DOHH2 (cell line): ENCODE results near the gene ARHGAP24.

Source experiments
- H3F3A ChIP-seq: fragments of 200-600 bp; sonication (generic), shearing (Covaris generic); 2 replicates; pipeline ENCODE4 v1.6.0; 2016; ENCODE audit warnings: antibody characterized with exemption, mild to moderate bottlenecking; ENCODE audit not compliant: control insufficient read depth, insufficient read depth
- H3K27ac ChIP-seq: fragments of 200-600 bp; sonication (generic); 2 replicates; pipeline ENCODE4 v1.5.1; 2014; ENCODE audit warnings: low read depth, mild to moderate bottlenecking, low read length, moderate library complexity
- H3K27me3 ChIP-seq: fragments of 200-600 bp; sonication (generic); 2 replicates; pipeline ENCODE4 v1.6.1; 2014; ENCODE audit warnings: mild to moderate bottlenecking, low read length, mixed read lengths; ENCODE audit not compliant: control insufficient read depth
- H3K36me3 ChIP-seq: fragments of 200-600 bp; sonication (generic); 2 replicates; pipeline ENCODE4 v1.6.1; 2014; ENCODE audit warnings: mild to moderate bottlenecking, low read length, moderate library complexity, mixed read lengths; ENCODE audit not compliant: control insufficient read depth
- H3K4me1 ChIP-seq: fragments of 200-600 bp; sonication (generic); 2 replicates; pipeline ENCODE4 v1.6.1; 2014; ENCODE audit warnings: mild to moderate bottlenecking, low read length, mixed read lengths; ENCODE audit not compliant: control insufficient read depth
- H3K4me2 ChIP-seq: fragments of 200-600 bp; sonication (generic); 2 replicates; pipeline ENCODE4 v1.6.0; 2014; ENCODE audit warnings: mild to moderate bottlenecking, low read length, moderate library complexity
- H3K4me3 ChIP-seq: fragments of 200-600 bp; sonication (generic); 2 replicates; pipeline ENCODE4 v1.5.1; 2014; ENCODE audit warnings: mild to moderate bottlenecking, low read length, mixed read lengths
- H3K79me2 ChIP-seq: fragments of 200-600 bp; sonication (generic); 2 replicates; pipeline ENCODE4 v1.6.1; 2014; ENCODE audit warnings: mild to moderate bottlenecking, low read length, mixed read lengths; ENCODE audit not compliant: control insufficient read depth
- H3K9me2 ChIP-seq: fragments of 200-600 bp; sonication (generic); replicated peaks from 2 replicates; pipeline ENCODE4 v1.6.1; 2014; ENCODE audit warnings: mild to moderate bottlenecking, low read length, mixed read lengths; ENCODE audit not compliant: control insufficient read depth
- H3K9me3 ChIP-seq: fragments of 200-600 bp; sonication (generic); 2 replicates; pipeline ENCODE4 v1.6.1; 2014; ENCODE audit warnings: antibody characterized with exemption, low read length, mixed read lengths; ENCODE audit not compliant: control insufficient read depth, insufficient read depth
- H4K20me1 ChIP-seq: fragments of 200-600 bp; sonication (generic); 2 replicates; pipeline ENCODE4 v1.6.0; 2014; ENCODE audit warnings: low read depth, mild to moderate bottlenecking, antibody characterized with exemption, low read length, moderate library complexity; ENCODE audit not compliant: control insufficient read depth, insufficient read depth
- CTCF ChIP-seq: fragments of 200-600 bp; sonication (generic); IDR thresholded peaks from one replicate; pipeline ENCODE4 v1.5.1; 2014; ENCODE audit warnings: antibody characterized with exemption, mild to moderate bottlenecking, low read depth, low read length; ENCODE audit not compliant: poor library complexity, severe bottlenecking
- EZH2phosphoT487 ChIP-seq: fragments of 200-600 bp; sonication (generic); IDR thresholded peaks from 2 replicates; pipeline ENCODE4 v1.6.1; 2017; ENCODE audit warnings: borderline replicate concordance, mild to moderate bottlenecking, antibody characterized with exemption, low read length, moderate library complexity, mixed read lengths

The ARHGAP24 gene

GRCh38 chr4:85445050-85445639 is 29.8 kb upstream of the ARHGAP24 start:
- Histone ChIP-seq H3K9me3 (no peaks in the 10 kb centered on the region), H3K9me2 (peaks cover 2% of the 10 kb centered on the region; the same call in 1 of the 2 replicates), H3K4me2 (no peak overlapping the region), H3K27me3 (no peaks in the 10 kb centered on the region), H3K4me3 (no peak overlapping the region), H3K79me2 (no peaks in the 10 kb centered on the region), H3K4me1 (peaks cover 7% of the 10 kb centered on the region; the same call in 1 of the 2 replicates), H3K36me3 (no peaks in the 10 kb centered on the region), H3K27ac (no peak overlapping the region), H4K20me1 (no peaks in the 10 kb centered on the region), H3F3A (no peaks in the 10 kb centered on the region)
- no peak for TF ChIP-seq EZH2phosphoT487
- TF ChIP-seq CTCF: no peak

GRCh38 chr4:85446141-85446861 is 28.6 kb upstream of the ARHGAP24 start:
- Histone ChIP-seq H3K27ac (no peak overlapping the region), H3K36me3 (no peaks in the 10 kb centered on the region), H3K4me2 (no peak overlapping the region), H3K9me3 (no peaks in the 10 kb centered on the region), H3K4me3 (no peak overlapping the region), H3K4me1 (peaks cover 7% of the 10 kb centered on the region; the same call in 1 of the 2 replicates), H3K27me3 (no peaks in the 10 kb centered on the region), H3K79me2 (no peaks in the 10 kb centered on the region), H3K9me2 (no peaks in the 10 kb centered on the region), H4K20me1 (no peaks in the 10 kb centered on the region), H3F3A (no peaks in the 10 kb centered on the region)
- TF ChIP-seq EZH2phosphoT487 (no peak), CTCF (no peak)

DNA sequence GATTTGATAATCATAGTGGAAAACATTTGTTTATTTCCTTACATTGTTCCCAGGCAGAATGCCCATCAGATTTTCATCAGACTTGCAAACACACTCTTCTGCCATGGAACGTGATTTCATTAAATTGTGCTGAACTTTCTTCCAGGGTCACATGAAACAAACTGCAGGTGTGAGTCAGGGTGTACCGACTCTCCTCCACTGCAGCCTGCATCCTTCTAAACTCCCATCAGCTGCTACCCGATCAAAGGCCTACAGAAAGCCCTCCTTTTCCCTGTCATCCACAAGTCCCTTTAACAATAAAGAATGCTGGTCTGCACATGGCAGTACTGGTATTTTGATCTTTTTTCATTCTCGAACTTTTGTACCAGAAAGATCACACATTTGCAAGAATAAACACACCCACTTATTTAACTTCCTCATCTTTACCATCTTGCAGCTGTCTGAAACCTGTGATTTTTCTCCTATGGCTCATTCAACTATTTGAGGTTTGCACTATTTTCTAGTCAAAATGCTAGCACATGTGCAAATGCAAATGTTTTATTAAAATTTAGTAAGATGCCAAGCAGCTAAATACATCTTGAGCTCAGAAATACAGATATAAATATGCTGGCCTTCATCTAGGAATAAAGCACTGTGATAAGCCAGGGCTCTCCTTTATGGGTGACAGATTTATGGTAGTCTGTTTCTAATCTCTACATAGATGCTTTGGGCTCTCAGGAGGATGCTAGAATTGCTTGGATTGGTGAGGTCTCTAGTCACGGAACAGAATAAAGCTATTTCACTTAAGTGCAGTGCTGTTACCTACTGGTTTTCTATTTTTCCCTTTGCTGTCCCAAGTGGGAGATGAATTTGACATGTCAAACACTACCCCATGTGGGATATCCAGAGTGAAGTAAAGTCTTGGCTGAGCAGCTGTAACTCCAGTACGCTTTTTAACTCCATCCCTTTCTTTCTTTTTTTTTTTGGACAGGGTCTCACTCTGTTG is 25.8 kb upstream of the ARHGAP24 start:
- H3K4me1 ChIP-seq: peaks cover 11% of the 10 kb centered on the region
- H3K4me3 ChIP-seq: no peak overlapping the region
- H3K27me3 ChIP-seq: no peaks in the 10 kb centered on the region
- H3K9me3 ChIP-seq: no peaks in the 10 kb centered on the region
- H3K27ac ChIP-seq: no peak overlapping the region
- H4K20me1 ChIP-seq: no peaks in the 10 kb centered on the region
- H3K79me2 ChIP-seq: no peaks in the 10 kb centered on the region
- no peaks in the 10 kb centered on the region for H3K36me3 ChIP-seq
- TF ChIP-seq CTCF (no peak), EZH2phosphoT487 (no peak)
- no peak overlapping the region for H3K4me2 ChIP-seq
- H3F3A ChIP-seq: no peaks in the 10 kb centered on the region
- no peaks in the 10 kb centered on the region for H3K9me2 ChIP-seq
